Kasumi-1 (cell line): ENCODE results near the gene DDI1.

Source experiments
- DNase-seq, 2 experiments: peaks; one replicate each; lab custom pipeline; 2025; lab: John Stamatoyannopoulos, UW

The DDI1 gene

GRCh38 chr11:104036588-104036987, at the start of gene DDI1:
Gene DDI1 (plus strand): TSS chr11:104036640. CDS start chr11:104036823, 183 bp downstream.
- DNase-seq = no peak

- DNase-seq = no peak
Observed at GRCh38 chr11:103987629-103988594, 48.5 kb upstream of the DDI1 start.

- DNase-seq = no peak
Observed at GRCh38 chr11:103988595-103988969, 47.9 kb upstream of the DDI1 start.

GRCh38 chr11:103993507-103993906, 42.9 kb upstream of the DDI1 start:
- no peak for DNase-seq

- no peak for DNase-seq
Observed at GRCh38 chr11:103994094-103994493, 42.3 kb upstream of the DDI1 start.

GRCh38 chr11:103994518-103994917, 41.9 kb upstream of the DDI1 start:
- no peak for DNase-seq

GRCh38 chr11:103995896-103996295, 40.5 kb upstream of the DDI1 start:
- no peak for DNase-seq

- DNase-seq = no peak
Observed at GRCh38 chr11:103997082-103997481, 39.4 kb upstream of the DDI1 start.

GRCh38 chr11:103998826-103999508, 37.5 kb upstream of the DDI1 start:
- no peak for DNase-seq

- DNase-seq = no peak
Observed at GRCh38 chr11:104000798-104001197, 35.6 kb upstream of the DDI1 start.

GRCh38 chr11:104001561-104002056, 34.8 kb upstream of the DDI1 start:
- DNase-seq = no peak

- DNase-seq = no peak
Observed at GRCh38 chr11:104003491-104003890, 32.9 kb upstream of the DDI1 start.

GRCh38 chr11:104005234-104005855, 31.1 kb upstream of the DDI1 start:
- no peak for DNase-seq

GRCh38 chr11:104009744-104010143, 26.7 kb upstream of the DDI1 start:
- no peak for DNase-seq

- no peak for DNase-seq
Observed at GRCh38 chr11:104011044-104011443, 25.4 kb upstream of the DDI1 start.

GRCh38 chr11:104015649-104016415, 20.6 kb upstream of the DDI1 start:
- DNase-seq = no peak

- DNase-seq = no peak
Observed at GRCh38 chr11:104024572-104024971, 11.9 kb upstream of the DDI1 start.

- no peak for DNase-seq
Observed at GRCh38 chr11:104028476-104029263, 7.8 kb upstream of the DDI1 start.

GRCh38 chr11:104033134-104033533, 3.3 kb upstream of the DDI1 start:
- no peak for DNase-seq

GRCh38 chr11:104033561-104033960, 2.9 kb upstream of the DDI1 start:
- no peak for DNase-seq

GRCh38 chr11:104036995-104037394, 555 bp downstream of the DDI1 start:
- no peak for DNase-seq
